Thyroid gland (tissue), 4 donors: ENCODE results near the gene AK9.
"Not testable (repeated sequence)": the region's sequence is repeated elsewhere in the genome, so short reads cannot be mapped to it uniquely, and the experiment has no call there.

Experiments used
- POLR2A ChIP-seq, 2 donors: fragments of 450-650 bp; IDR thresholded peaks; one replicate each; pipeline ENCODE4 v1.6.1; 2017; ENCODE audit warnings: antibody characterized with exemption in 2 of 2, mild to moderate bottlenecking in 2 of 2, moderate library complexity in 1 of 2
- TF ChIP-seq, protein P1 (sequence below), 6 experiments: fragments of 200-600 bp in 3 of 6; fragments of 450-650 bp in 3 of 6; sonication (generic) in 3 of 6; IDR thresholded peaks; one replicate each; pipeline ENCODE4 v1.5.1; 2016 to 2019; ENCODE audit warnings: antibody characterized with exemption in 6 of 6, mild to moderate bottlenecking in 2 of 6, inconsistent platforms in 1 of 6, moderate library complexity in 1 of 6

DNA sequence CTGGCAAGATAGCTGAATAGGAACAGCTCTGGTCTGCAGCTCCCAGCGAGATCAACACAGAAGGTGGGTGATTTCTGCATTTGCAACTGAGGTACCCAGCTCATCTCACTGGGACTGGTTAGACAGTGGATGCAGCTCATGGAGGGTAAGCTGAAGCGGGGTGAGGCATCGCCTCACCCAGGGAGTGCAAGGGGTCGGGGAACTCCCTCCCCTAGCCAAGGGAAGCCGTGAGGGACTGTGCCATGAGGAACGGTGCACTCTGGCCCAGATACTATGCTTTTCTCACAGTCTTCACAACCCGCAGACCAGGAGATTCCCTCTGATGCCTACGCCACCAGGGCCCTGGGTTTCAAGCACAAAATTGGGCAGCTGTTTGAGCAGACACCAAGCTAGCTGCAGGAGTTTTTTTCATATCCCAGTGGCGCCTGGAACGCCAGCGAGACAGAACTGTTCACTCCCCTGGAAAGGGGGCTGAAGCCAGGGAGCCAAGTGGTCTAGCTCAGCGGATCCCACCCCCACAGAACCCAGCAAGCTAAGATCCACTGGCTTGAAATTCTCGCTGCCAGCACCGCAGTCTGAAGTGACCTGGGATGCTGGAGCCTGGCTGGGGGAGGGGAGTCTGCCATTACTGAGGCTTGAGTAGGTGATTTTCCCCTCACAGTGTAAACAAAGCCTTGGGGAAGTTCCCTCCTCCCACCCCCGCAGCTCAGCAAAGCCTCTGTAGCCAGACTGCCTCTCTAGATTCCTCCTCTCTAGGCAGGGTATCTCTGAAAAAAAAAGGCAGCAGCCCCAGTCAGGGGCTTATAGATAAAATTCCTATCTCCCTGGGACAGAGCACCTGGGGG lies 12.1 kb downstream of the AK9 start:
- TF ChIP-seq, protein P1, sequence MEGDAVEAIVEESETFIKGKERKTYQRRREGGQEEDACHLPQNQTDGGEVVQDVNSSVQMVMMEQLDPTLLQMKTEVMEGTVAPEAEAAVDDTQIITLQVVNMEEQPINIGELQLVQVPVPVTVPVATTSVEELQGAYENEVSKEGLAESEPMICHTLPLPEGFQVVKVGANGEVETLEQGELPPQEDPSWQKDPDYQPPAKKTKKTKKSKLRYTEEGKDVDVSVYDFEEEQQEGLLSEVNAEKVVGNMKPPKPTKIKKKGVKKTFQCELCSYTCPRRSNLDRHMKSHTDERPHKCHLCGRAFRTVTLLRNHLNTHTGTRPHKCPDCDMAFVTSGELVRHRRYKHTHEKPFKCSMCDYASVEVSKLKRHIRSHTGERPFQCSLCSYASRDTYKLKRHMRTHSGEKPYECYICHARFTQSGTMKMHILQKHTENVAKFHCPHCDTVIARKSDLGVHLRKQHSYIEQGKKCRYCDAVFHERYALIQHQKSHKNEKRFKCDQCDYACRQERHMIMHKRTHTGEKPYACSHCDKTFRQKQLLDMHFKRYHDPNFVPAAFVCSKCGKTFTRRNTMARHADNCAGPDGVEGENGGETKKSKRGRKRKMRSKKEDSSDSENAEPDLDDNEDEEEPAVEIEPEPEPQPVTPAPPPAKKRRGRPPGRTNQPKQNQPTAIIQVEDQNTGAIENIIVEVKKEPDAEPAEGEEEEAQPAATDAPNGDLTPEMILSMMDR (IDR thresholded peaks at IDR 0.05) = not testable (repeated sequence)
- TF ChIP-seq POLR2A (IDR thresholded peaks at IDR 0.05) = not testable (repeated sequence)
